CD14-positive monocyte (primary cell): ENCODE results near the gene ZDHHC8. TPM values are rescaled to one million over a fixed set of nuclear protein-coding genes. Genes with fewer than 3 reads are reported as not detected.

ENCODE experiments used
- DNase-seq, 3 donors: peaks; one replicate each; pipeline ENCODE4 v3.0.0-alpha.2; 2011 to 2022
- H2AFZ ChIP-seq: 2 replicates; pipeline ENCODE4 v1.6.0; 2012; ENCODE audit warnings: mild to moderate bottlenecking, low read depth, low read length, inconsistent platforms; ENCODE audit not compliant: insufficient read depth, poor library complexity, severe bottlenecking
- H3K27ac ChIP-seq, 2 donors: 1 replicate in 1 of 2; 2 replicates in 1 of 2; pipeline ENCODE4 v1.5.1; 2012 to 2013; ENCODE audit warnings: low read length in 2 of 2, control low read depth in 1 of 2, inconsistent platforms in 1 of 2, low read depth in 1 of 2, mild to moderate bottlenecking in 1 of 2
- H3K27me3 ChIP-seq, 2 donors: one replicate each; pipeline versions ENCODE4 v1.6.0 to v1.6.1; 2011 to 2013; ENCODE audit warnings: low read length in 2 of 2; ENCODE audit not compliant: control insufficient read depth in 2 of 2, insufficient read depth in 2 of 2
- H3K36me3 ChIP-seq, 2 donors: replicated peaks in 1 of 2; 1 replicate in 1 of 2; 2 replicates in 1 of 2; pipeline versions ENCODE4 v1.5.1 to v1.6.1; 2012 to 2013; ENCODE audit warnings: low read length in 2 of 2, control low read depth in 1 of 2, inconsistent platforms in 1 of 2, mild to moderate bottlenecking in 1 of 2; ENCODE audit not compliant: insufficient read depth in 2 of 2, control insufficient read depth in 1 of 2
- H3K4me1 ChIP-seq, 2 donors: 1 replicate in 1 of 2; 2 replicates in 1 of 2; pipeline versions ENCODE4 v1.5.1 to v1.6.1; 2012 to 2013; ENCODE audit warnings: low read length in 2 of 2, control low read depth in 1 of 2, inconsistent platforms in 1 of 2, mild to moderate bottlenecking in 1 of 2, moderate library complexity in 1 of 2; ENCODE audit not compliant: insufficient read depth in 2 of 2, control insufficient read depth in 1 of 2
- H3K4me2 ChIP-seq: replicated peaks from 2 replicates; pipeline ENCODE3; 2012; ENCODE audit warnings: low read length, moderate library complexity, mild to moderate bottlenecking; ENCODE audit not compliant: poor library complexity, severe bottlenecking; ENCODE audit errors: extremely low read depth
- H3K4me3 ChIP-seq, 3 experiments: fragments of 200-600 bp in 1 of 3; sonication (generic) in 1 of 3; replicated peaks in 1 of 3; 1 replicate in 2 of 3; 2 replicates in 1 of 3; pipeline ENCODE4 v1.5.1; 2011 to 2013; ENCODE audit warnings: low read length in 3 of 3, mild to moderate bottlenecking in 3 of 3, control low read depth in 2 of 3, low read depth in 2 of 3, inconsistent platforms in 1 of 3, moderate library complexity in 1 of 3
- H3K79me2 ChIP-seq: 2 replicates; pipeline ENCODE4 v1.6.0; 2012; ENCODE audit warnings: mild to moderate bottlenecking, control low read depth, inconsistent platforms, low read length, moderate library complexity; ENCODE audit not compliant: insufficient read depth
- H3K9ac ChIP-seq: 2 replicates; pipeline ENCODE4 v1.6.0; 2017; ENCODE audit warnings: low read length, mild to moderate bottlenecking; ENCODE audit not compliant: insufficient read depth, poor library complexity, severe bottlenecking
- H3K9me3 ChIP-seq, 2 donors: replicated peaks in 1 of 2; 1 replicate in 1 of 2; 2 replicates in 1 of 2; pipeline versions ENCODE4 v1.5.1 to v1.6.1; 2012 to 2013; ENCODE audit warnings: low read length in 2 of 2, control low read depth in 1 of 2; ENCODE audit not compliant: control insufficient read depth in 1 of 2, insufficient read depth in 1 of 2
- H4K20me1 ChIP-seq: 2 replicates; pipeline ENCODE4 v1.6.0; 2012; ENCODE audit warnings: mild to moderate bottlenecking, low read length, control low read depth, moderate library complexity; ENCODE audit not compliant: insufficient read depth
- H3K27ac Mint-ChIP-seq, 7 donors: one replicate each; pipeline ENCODE4 v1.8.0; 2020; ENCODE audit warnings: mild to moderate bottlenecking in 7 of 7, mixed read lengths in 7 of 7, moderate library complexity in 6 of 7, inconsistent platforms in 2 of 7
- H3K27me3 Mint-ChIP-seq, 3 donors: one replicate each; pipeline ENCODE4 v1.8.0; 2021 to 2022; ENCODE audit warnings: low read depth in 3 of 3, mild to moderate bottlenecking in 3 of 3, mixed read lengths in 3 of 3, moderate library complexity in 3 of 3, inconsistent platforms in 1 of 3
- H3K36me3 Mint-ChIP-seq, 2 donors: one replicate each; pipeline ENCODE4 v1.8.0; 2020; ENCODE audit warnings: mixed read lengths in 2 of 2, inconsistent platforms in 1 of 2, mild to moderate bottlenecking in 1 of 2
- H3K4me1 Mint-ChIP-seq: one replicate; pipeline ENCODE4 v1.8.0; 2020; ENCODE audit warnings: mild to moderate bottlenecking, mixed read lengths
- H3K4me3 Mint-ChIP-seq, 2 donors: one replicate each; pipeline ENCODE4 v1.8.0; 2020; ENCODE audit warnings: mild to moderate bottlenecking in 2 of 2, mixed read lengths in 2 of 2, moderate library complexity in 1 of 2
- H3K9me3 Mint-ChIP-seq, 7 donors: one replicate each; pipeline ENCODE4 v1.8.0; 2020 to 2022; ENCODE audit warnings: mixed read lengths in 7 of 7, mild to moderate bottlenecking in 6 of 7, moderate library complexity in 6 of 7, inconsistent platforms in 2 of 7
- WGBS: methylation state at CpG from one replicate; pipeline ENCODE4 v1.1.5; 2013; ENCODE audit warnings: missing lambda C conversion rate; ENCODE audit not compliant: insufficient coverage; 5-methylcytosine and 5-hydroxymethylcytosine counted together
- intact Hi-C, 2 donors: fragments of 100-400 bp; cut with micrococcal nuclease; formaldehyde crosslinking; loops; one replicate each; pipeline versions ENCODE4 v1.15.0 to v1.15.1; 2023
- polyA plus RNA-seq, 3 donors: library from polyadenylated mRNA; depleted of rRNA in 1 of 3; unstranded in 2 of 3; stranded (reverse) in 1 of 3; fragments of 300-500 nt in 2 of 3; fragments of >200 nt in 1 of 3; fragmentation: Illumina TruSeq in 2 of 3; gene quantifications; 1 replicate in 2 of 3; 2 replicates in 1 of 3; pipeline ENCODE4 v1.2.3, GENCODE V29; 2012 to 2021
- TF ChIP-seq, protein P1 (sequence below): fragments of 200-600 bp; IDR thresholded peaks from one replicate; pipeline ENCODE4 v1.8.0; 2022; ENCODE audit warnings: antibody characterized with exemption, mild to moderate bottlenecking

ZDHHC8 gene
- polyA plus RNA-seq, 3 donors, result 0.73 to 76.3 (median 1.1) TPM

DNA sequence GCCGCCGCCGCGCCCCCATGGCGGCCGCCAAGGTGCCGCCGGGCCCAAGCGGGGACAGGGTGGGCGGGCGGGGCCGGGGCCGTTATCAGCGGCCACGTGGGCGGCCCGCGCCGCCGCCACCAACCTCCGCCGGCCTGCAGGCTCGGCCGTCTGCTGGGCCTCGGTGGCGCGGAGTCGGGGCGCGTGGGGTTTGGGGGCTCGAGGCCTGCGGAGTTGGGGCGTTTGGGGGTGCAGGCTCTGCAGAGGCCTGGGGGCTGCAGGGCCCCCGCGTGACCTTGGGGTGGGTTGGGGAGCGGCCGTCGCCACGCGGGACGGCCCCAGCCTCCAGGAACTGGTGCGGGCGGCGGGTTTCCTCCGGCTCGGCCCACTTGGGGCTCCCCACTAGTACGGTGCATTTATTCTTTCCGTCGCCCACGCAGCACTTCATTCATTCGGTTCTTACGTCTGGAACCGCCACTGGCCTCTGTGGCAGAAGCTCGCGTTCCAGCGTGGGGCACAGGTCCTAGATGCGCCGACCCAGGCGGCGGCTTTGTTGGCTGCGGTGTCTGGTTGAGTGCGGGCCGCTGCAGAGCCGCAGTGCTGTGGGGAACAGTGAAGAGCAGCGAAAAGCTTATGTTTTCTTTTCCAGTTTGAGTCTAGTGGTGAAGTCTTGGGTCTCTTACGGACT, 13.8 kb upstream of the ZDHHC8 start:
- Mint-ChIP-seq H3K36me3 (peaks cover 35 to 60% of the 10 kb centered on the region in 2 donors), H3K4me1 (peaks cover 22% of the 10 kb centered on the region), H3K27ac (peak overlapping the region; percentile 42 to 89 (median 82)), H3K9me3 (no peaks in the 10 kb centered on the region), H3K27me3 (peaks cover 0 to 1% (median 0%) of the 10 kb centered on the region in 3 donors), H3K4me3 (peak overlapping the region; percentile 75 to 86)
- H3K27me3 ChIP-seq, result no peaks in the 10 kb centered on the region
- peaks cover 13% of the 10 kb centered on the region for H4K20me1 ChIP-seq
- H3K9me3 ChIP-seq, result no peaks in the 10 kb centered on the region
- H3K4me1 ChIP-seq, result peaks cover 21 to 33% of the 10 kb centered on the region in 2 donors
- under 1% methylated on average over 65 of the region's 66 CpGs for WGBS
- peaks cover 84% of the 10 kb centered on the region for H3K79me2 ChIP-seq
- peaks cover 38 to 69% of the 10 kb centered on the region in 2 donors for H3K36me3 ChIP-seq
- DNase-seq, result no peak
- intact Hi-C loops, result loop anchor here (2.0 to 10.0 kb wide), 5 partner anchors 37 to 380 kb away; partner anchors contain the start of genes TANGO2 (in 2 of the 2), DGCR8 (in 1 of the 2), GNB1L (in 1 of the 2) and KLHL22 (in 1 of the 2)
- TF ChIP-seq, protein P1, sequence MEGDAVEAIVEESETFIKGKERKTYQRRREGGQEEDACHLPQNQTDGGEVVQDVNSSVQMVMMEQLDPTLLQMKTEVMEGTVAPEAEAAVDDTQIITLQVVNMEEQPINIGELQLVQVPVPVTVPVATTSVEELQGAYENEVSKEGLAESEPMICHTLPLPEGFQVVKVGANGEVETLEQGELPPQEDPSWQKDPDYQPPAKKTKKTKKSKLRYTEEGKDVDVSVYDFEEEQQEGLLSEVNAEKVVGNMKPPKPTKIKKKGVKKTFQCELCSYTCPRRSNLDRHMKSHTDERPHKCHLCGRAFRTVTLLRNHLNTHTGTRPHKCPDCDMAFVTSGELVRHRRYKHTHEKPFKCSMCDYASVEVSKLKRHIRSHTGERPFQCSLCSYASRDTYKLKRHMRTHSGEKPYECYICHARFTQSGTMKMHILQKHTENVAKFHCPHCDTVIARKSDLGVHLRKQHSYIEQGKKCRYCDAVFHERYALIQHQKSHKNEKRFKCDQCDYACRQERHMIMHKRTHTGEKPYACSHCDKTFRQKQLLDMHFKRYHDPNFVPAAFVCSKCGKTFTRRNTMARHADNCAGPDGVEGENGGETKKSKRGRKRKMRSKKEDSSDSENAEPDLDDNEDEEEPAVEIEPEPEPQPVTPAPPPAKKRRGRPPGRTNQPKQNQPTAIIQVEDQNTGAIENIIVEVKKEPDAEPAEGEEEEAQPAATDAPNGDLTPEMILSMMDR, result no peak
- H3K4me3 ChIP-seq, result peak overlapping the region; percentile 49 to 83 (median 70)
- H3K4me2 ChIP-seq, result peak overlapping the region; percentile 89
- peak overlapping the region; percentile 82 for H2AFZ ChIP-seq
- H3K9ac ChIP-seq, result peak overlapping the region; percentile 70
- H3K27ac ChIP-seq, result peak overlapping the region; percentile 33 to 70

DNA sequence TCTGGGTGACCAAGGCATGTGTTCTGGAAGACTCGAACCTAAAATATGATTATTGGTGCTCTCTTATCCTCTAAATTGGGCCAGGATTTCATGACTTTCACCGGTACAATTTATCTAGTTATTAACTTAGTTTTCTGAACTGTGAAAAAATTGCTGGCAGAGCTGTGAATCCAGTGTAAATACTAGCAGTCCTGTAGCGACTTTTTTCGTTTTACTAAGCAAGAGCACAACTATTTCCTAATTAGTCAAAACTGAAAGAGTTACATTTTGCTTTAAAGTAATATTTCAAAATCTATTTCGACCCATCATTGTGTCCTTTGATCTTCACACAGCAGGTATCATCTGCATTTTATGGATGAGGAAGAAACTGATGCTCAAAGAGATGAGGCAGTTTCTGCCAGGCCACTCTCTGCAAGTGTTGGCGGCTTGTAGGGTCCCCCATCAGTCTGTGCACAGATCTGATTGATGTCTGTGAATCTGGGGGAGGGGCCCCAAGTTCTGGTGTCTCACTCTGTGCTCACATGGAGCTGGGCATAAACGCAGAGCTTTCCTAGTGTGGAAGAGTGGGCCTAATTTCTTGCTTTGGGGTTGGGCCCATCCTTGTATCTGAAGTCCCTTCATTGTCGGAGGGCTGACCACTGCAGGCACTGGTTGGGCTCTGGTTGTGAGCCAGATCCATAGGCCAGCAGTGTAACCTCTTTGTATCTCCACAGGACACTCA, 13.1 kb upstream of the ZDHHC8 start:
- peak overlapping the region; percentile 82 for H2AFZ ChIP-seq
- H3K4me1 Mint-ChIP-seq, result peaks cover 22% of the 10 kb centered on the region
- peaks cover 0 to 1% (median 0%) of the 10 kb centered on the region in 3 donors for H3K27me3 Mint-ChIP-seq
- H3K27ac Mint-ChIP-seq, result peak overlapping the region in 6 of 7 donors; percentile 60 to 85 (median 74)
- H3K9me3 ChIP-seq, result no peaks in the 10 kb centered on the region
- peaks cover 35 to 57% of the 10 kb centered on the region in 2 donors for H3K36me3 Mint-ChIP-seq
- H3K9ac ChIP-seq, result peak overlapping the region; percentile 70
- H3K4me1 ChIP-seq, result peaks cover 21 to 33% of the 10 kb centered on the region in 2 donors
- H3K79me2 ChIP-seq, result peaks cover 88% of the 10 kb centered on the region
- TF ChIP-seq, protein P1, result no peak
- H3K27ac ChIP-seq, result peak overlapping the region; percentile 33 to 70
- no peak for DNase-seq
- peaks cover 9% of the 10 kb centered on the region for H4K20me1 ChIP-seq
- peaks cover 32 to 64% of the 10 kb centered on the region in 2 donors for H3K36me3 ChIP-seq
- WGBS, result 76% methylated on average over 3 of the region's 8 CpGs
- intact Hi-C loops, result loop anchor here (5.0 to 10.0 kb wide), 4 partner anchors 94 to 379 kb away; partner anchors contain the start of genes TANGO2 (in 2 of the 2), GNB1L (in 1 of the 2), KLHL22 (in 1 of the 2) and RTL10 (in 1 of the 2)
- H3K4me3 Mint-ChIP-seq, result peak overlapping the region; percentile 75 to 86
- no peaks in the 10 kb centered on the region for H3K27me3 ChIP-seq
- no peaks in the 10 kb centered on the region for H3K9me3 Mint-ChIP-seq
- H3K4me2 ChIP-seq, result peak overlapping the region; percentile 89
- H3K4me3 ChIP-seq, result peak overlapping the region; percentile 49 to 83 (median 70)
